Chondrocyte (in vitro differentiated cells): ENCODE results near the gene GALR2. TPM values are rescaled to one million over a fixed set of nuclear protein-coding genes. Genes with fewer than 3 reads are reported as not detected.

ENCODE experiments used
- DNase-seq: peaks from one replicate; pipeline ENCODE4 v3.0.0; 2021; ENCODE audit warnings: mixed read lengths, low spot score
- H3K27ac Mint-ChIP-seq: one replicate; pipeline ENCODE4 v1.8.0; 2021; ENCODE audit warnings: mild to moderate bottlenecking, moderate library complexity, mixed read lengths; ENCODE audit not compliant: unreplicated experiment
- H3K27me3 Mint-ChIP-seq: 2 replicates; pipeline ENCODE4 v1.8.0; 2021; ENCODE audit warnings: low read depth, mixed read lengths
- H3K36me3 Mint-ChIP-seq: 2 replicates; pipeline ENCODE4 v1.8.0; 2021; ENCODE audit warnings: low read depth, mixed read lengths
- H3K4me1 Mint-ChIP-seq: 2 replicates; pipeline ENCODE4 v1.8.0; 2021; ENCODE audit warnings: low read depth, mild to moderate bottlenecking, mixed read lengths
- H3K4me3 Mint-ChIP-seq: one replicate; pipeline ENCODE4 v1.8.0; 2021; ENCODE audit warnings: mild to moderate bottlenecking, moderate library complexity, mixed read lengths; ENCODE audit not compliant: unreplicated experiment
- H3K9me3 Mint-ChIP-seq: 2 replicates; pipeline ENCODE4 v1.8.0; 2021; ENCODE audit warnings: low read depth, mixed read lengths
- total RNA-seq: library from RNA; stranded (reverse); gene quantifications from 3 replicates; pipeline ENCODE4 v1.2.1, GENCODE V29; 2021
- TF ChIP-seq, protein P1 (sequence below): fragments of 200-600 bp; sonication (generic); IDR thresholded peaks from 2 replicates; pipeline ENCODE4 v1.5.0; 2021; ENCODE audit warnings: antibody characterized with exemption, mild to moderate bottlenecking, moderate library complexity

GALR2 gene
- total RNA-seq, 1 donor from 2014 or later = not detected

DNA sequence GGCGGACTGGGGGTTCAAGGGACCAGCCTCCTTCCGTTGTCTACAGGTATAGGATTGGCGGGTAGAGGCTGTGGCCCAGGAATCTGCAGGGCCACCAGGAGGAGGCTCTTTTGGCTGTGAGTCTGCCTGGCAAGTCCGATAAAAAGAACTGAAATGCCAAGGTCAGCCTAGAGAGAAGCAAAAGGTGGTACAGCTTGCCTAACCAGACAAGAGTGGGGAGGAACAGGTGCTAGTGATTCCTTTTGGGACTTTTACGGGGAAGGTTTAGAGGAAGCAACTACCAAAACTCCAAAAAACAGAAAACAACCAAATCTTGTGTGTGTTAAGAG, 41.8 kb upstream of the GALR2 start:
- DNase-seq = no peak
- H3K27ac Mint-ChIP-seq = no peak overlapping the region
- H3K4me3 Mint-ChIP-seq = no peak overlapping the region
- no peaks in the 10 kb centered on the region for H3K36me3 Mint-ChIP-seq
- no peaks in the 10 kb centered on the region for H3K9me3 Mint-ChIP-seq
- TF ChIP-seq, protein P1, sequence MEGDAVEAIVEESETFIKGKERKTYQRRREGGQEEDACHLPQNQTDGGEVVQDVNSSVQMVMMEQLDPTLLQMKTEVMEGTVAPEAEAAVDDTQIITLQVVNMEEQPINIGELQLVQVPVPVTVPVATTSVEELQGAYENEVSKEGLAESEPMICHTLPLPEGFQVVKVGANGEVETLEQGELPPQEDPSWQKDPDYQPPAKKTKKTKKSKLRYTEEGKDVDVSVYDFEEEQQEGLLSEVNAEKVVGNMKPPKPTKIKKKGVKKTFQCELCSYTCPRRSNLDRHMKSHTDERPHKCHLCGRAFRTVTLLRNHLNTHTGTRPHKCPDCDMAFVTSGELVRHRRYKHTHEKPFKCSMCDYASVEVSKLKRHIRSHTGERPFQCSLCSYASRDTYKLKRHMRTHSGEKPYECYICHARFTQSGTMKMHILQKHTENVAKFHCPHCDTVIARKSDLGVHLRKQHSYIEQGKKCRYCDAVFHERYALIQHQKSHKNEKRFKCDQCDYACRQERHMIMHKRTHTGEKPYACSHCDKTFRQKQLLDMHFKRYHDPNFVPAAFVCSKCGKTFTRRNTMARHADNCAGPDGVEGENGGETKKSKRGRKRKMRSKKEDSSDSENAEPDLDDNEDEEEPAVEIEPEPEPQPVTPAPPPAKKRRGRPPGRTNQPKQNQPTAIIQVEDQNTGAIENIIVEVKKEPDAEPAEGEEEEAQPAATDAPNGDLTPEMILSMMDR = no peak
- H3K27me3 Mint-ChIP-seq = no peaks in the 10 kb centered on the region
- peaks cover 16% of the 10 kb centered on the region for H3K4me1 Mint-ChIP-seq

DNA sequence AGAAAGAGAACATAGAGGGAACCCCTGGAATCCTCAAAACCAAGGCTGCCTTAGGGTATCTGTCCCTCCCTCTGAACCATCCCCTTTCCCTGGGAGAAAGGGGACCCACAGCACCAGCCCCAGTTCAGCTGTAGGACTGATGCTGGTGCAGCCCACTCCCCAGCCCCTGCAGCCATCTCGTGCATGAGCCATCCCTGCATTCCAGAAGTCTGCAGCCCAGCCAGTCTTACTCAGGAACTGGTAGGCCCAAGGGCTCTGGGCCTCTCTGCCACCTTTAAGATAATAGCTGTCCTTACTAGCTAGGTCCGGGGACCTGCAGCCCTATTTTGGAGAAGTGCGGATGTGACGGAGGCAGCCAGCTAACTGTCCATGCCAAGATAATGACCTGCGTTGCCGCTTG, 41.4 kb upstream of the GALR2 start:
- peaks cover 16% of the 10 kb centered on the region for H3K4me1 Mint-ChIP-seq
- TF ChIP-seq, protein P1 = no peak
- no peak overlapping the region for H3K4me3 Mint-ChIP-seq
- no peaks in the 10 kb centered on the region for H3K27me3 Mint-ChIP-seq
- peaks cover under 1% of the 10 kb centered on the region for H3K36me3 Mint-ChIP-seq
- no peaks in the 10 kb centered on the region for H3K9me3 Mint-ChIP-seq
- no peak overlapping the region for H3K27ac Mint-ChIP-seq
- DNase-seq = no peak

DNA sequence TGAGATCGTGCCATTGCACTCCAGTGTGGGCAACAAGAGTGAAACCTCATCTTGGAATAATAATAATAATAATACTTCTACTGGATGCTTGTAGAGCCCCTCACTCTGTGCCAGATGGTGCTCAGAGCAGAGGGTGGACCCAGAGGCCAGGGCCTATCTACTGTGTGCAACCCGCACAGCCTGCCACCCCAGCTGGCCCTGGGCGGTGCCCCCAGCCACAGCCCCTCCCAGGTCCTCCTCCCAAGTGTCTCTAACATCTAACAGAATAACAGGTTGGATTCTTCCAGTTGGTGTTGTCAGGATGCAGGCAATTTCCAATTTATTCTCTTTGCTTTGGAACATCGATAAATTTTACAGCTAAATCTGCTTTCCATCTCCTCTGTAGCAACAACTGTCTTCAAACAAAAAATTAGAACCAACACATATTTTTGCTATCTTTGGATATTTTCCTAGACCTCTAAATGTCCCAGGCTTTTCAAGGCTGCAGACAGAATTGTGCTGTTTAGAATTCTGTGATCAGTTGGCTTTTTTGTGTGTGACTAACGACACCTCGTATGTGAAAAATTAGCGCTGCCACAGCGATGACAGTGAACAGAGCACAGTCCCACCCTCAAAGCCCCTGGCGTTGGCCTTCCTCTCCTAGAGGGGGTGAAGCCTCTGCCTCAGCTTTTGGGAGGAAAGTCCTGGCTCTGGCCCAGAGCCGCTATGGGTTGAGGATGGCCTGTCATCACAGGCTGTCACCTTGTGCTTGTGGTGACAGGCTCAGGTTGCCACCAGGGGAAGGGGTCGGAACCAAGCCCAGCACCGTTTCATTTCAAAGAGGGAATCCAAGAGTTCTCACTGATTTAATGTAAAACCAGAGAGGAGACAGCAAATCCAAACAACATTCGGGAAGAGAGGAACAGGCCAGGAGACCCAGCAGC, 39.9 kb upstream of the GALR2 start:
- DNase-seq = no peak
- no peak overlapping the region for H3K27ac Mint-ChIP-seq
- H3K4me1 Mint-ChIP-seq = peaks cover 8% of the 10 kb centered on the region
- no peaks in the 10 kb centered on the region for H3K9me3 Mint-ChIP-seq
- no peak overlapping the region for H3K4me3 Mint-ChIP-seq
- H3K27me3 Mint-ChIP-seq = no peaks in the 10 kb centered on the region
- TF ChIP-seq, protein P1 = no peak
- peaks cover 12% of the 10 kb centered on the region for H3K36me3 Mint-ChIP-seq

DNA sequence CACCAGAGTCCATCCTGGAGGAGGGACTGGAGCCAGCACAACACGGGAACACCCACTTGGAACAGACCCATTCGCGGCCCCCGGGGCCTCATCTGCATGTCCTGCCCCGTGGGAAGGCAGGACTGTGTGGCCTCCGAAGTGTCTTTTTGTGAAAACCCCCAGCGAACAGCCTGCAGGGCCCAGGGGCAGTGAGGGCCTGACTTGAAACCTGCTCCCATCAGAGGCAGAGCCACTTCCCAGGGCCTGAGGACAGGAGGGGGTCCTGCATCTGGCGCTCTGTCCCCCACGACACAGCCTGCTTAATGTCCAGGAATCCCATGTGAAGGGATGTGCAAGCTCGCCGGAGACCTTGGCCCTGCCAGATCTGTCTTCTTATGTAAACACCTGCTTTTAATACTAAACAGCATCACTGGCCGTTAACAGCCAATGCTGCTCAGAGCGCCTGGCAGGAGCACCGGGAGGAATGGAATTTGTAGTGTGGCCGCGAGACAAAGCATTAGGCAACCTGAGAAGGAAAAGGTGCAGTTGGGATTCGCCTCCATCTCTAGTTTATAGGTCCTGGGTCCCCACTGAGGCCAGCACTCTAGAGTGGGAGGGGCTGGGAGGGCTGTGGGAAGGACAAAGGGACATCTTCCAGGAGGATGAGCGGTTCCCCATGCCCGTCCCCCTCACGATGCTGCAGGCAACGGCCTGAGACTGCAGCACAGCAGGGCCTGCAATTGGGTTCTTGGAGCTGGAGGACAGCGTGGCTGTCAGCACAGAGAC, 37.9 kb upstream of the GALR2 start:
- H3K4me3 Mint-ChIP-seq = no peak overlapping the region
- no peaks in the 10 kb centered on the region for H3K27me3 Mint-ChIP-seq
- TF ChIP-seq, protein P1 = no peak
- no peak overlapping the region for H3K27ac Mint-ChIP-seq
- DNase-seq = no peak
- no peaks in the 10 kb centered on the region for H3K9me3 Mint-ChIP-seq
- peaks cover 25% of the 10 kb centered on the region for H3K36me3 Mint-ChIP-seq
- H3K4me1 Mint-ChIP-seq = peaks cover 5% of the 10 kb centered on the region

DNA sequence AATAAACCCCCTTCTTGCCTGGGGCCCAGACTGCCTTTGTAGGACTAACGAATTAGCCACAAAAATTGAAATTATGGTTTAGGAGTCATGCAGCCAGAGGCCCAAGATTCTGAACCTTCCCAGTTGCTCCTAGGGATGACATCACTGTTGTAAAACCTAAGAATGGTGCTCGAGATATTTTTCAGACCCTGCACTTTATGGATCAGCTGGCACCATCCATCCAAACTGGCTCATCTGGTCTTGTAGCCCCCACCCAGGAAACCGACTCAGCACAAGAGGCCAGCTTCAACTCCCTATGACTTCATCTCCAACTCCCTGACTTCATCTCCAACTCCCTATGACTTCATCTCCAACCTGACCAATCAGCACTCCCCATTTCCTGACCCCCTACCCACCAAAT, 36.5 kb upstream of the GALR2 start:
- no peak overlapping the region for H3K4me3 Mint-ChIP-seq
- DNase-seq = no peak
- H3K4me1 Mint-ChIP-seq = peaks cover 5% of the 10 kb centered on the region
- no peak overlapping the region for H3K27ac Mint-ChIP-seq
- H3K9me3 Mint-ChIP-seq = no peaks in the 10 kb centered on the region
- no peaks in the 10 kb centered on the region for H3K27me3 Mint-ChIP-seq
- H3K36me3 Mint-ChIP-seq = peaks cover 25% of the 10 kb centered on the region
- TF ChIP-seq, protein P1 = no peak
